ENCODE measurements around the gene TFDP2.
"Not testable (repeated sequence)": the region's sequence is repeated elsewhere in the genome, so short reads cannot be mapped to it uniquely, and the experiment has no call there.

TFDP2 gene

DNA sequence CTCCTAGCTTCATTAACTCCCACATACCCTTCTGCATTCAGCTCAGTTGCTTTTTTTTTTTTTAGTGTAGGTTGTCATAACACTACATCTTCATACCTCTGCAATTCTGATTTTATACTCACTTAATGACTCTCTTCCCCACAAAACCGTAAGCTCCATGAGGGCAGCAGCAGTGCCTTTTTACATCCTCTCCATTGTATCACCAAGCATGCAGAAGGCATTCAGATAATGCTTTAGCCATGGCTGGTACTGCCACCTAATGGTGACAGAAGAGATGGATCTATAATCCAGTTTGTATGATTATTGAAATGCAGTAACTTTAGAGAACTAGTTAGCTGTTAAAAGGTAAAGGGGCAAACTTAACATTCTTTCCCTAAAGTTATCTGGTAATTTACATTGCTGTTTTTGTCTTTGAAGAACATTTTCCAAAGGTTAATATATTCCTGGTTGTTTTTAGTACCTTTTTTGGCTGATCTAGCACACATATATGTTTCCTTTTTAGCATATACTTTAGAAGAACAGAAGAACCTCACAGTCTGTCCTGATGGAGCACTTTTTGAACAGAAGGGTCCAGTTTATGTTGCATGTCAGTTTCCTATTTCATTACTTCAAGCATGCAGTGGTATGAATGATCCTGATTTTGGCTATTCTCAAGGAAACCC is 236.1 kb downstream of the TFDP2 start:
- no peaks in the 10 kb centered on the region for H3K27me3 ChIP-seq (ENCODE audit: insufficient read depth, poor library complexity, severe bottlenecking)
- DNase-seq (ENCODE audit: low read depth in 1 of 2, low spot score in 1 of 2), result peak; percentile 55 to 72
- no peak overlapping the region for H3K4me3 ChIP-seq (replicated peaks; ENCODE audit: insufficient read depth, low read length)
- TF ChIP-seq, protein P1, sequence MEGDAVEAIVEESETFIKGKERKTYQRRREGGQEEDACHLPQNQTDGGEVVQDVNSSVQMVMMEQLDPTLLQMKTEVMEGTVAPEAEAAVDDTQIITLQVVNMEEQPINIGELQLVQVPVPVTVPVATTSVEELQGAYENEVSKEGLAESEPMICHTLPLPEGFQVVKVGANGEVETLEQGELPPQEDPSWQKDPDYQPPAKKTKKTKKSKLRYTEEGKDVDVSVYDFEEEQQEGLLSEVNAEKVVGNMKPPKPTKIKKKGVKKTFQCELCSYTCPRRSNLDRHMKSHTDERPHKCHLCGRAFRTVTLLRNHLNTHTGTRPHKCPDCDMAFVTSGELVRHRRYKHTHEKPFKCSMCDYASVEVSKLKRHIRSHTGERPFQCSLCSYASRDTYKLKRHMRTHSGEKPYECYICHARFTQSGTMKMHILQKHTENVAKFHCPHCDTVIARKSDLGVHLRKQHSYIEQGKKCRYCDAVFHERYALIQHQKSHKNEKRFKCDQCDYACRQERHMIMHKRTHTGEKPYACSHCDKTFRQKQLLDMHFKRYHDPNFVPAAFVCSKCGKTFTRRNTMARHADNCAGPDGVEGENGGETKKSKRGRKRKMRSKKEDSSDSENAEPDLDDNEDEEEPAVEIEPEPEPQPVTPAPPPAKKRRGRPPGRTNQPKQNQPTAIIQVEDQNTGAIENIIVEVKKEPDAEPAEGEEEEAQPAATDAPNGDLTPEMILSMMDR (IDR thresholded peaks at IDR 0.05; ENCODE audit: insufficient read depth, low read length), result peak; percentile 85
- TF ChIP-seq SPI1 (IDR thresholded peaks at IDR 0.05; ENCODE audit: borderline replicate concordance, low read depth) (no peak), GABPA (IDR thresholded peaks at IDR 0.05; ENCODE audit: low read depth) (no peak)
- TF ChIP-seq, protein P2, sequence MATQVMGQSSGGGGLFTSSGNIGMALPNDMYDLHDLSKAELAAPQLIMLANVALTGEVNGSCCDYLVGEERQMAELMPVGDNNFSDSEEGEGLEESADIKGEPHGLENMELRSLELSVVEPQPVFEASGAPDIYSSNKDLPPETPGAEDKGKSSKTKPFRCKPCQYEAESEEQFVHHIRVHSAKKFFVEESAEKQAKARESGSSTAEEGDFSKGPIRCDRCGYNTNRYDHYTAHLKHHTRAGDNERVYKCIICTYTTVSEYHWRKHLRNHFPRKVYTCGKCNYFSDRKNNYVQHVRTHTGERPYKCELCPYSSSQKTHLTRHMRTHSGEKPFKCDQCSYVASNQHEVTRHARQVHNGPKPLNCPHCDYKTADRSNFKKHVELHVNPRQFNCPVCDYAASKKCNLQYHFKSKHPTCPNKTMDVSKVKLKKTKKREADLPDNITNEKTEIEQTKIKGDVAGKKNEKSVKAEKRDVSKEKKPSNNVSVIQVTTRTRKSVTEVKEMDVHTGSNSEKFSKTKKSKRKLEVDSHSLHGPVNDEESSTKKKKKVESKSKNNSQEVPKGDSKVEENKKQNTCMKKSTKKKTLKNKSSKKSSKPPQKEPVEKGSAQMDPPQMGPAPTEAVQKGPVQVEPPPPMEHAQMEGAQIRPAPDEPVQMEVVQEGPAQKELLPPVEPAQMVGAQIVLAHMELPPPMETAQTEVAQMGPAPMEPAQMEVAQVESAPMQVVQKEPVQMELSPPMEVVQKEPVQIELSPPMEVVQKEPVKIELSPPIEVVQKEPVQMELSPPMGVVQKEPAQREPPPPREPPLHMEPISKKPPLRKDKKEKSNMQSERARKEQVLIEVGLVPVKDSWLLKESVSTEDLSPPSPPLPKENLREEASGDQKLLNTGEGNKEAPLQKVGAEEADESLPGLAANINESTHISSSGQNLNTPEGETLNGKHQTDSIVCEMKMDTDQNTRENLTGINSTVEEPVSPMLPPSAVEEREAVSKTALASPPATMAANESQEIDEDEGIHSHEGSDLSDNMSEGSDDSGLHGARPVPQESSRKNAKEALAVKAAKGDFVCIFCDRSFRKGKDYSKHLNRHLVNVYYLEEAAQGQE (IDR thresholded peaks at IDR 0.05; ENCODE audit: insufficient replicate concordance, low read depth), result no peak
- H3K27ac ChIP-seq (replicated peaks), result no peak overlapping the region

- H3K4me3 ChIP-seq (replicated peaks; ENCODE audit: insufficient read depth, low read length); H3K27ac ChIP-seq (replicated peaks); H3K27me3 ChIP-seq (ENCODE audit: insufficient read depth, poor library complexity, severe bottlenecking); DNase-seq (ENCODE audit: low read depth in 1 of 2, low spot score in 1 of 2): not testable (repeated sequence)
Observed at GRCh38 chr3:141909986-141910385, 239.4 kb downstream of the TFDP2 start.

GRCh38 chr3:141909408-141909807 is 239.9 kb downstream of the TFDP2 start:
- DNase-seq (ENCODE audit: low read depth in 1 of 2, low spot score in 1 of 2), result no peak
- no peaks in the 10 kb centered on the region for H3K27me3 ChIP-seq (ENCODE audit: insufficient read depth, poor library complexity, severe bottlenecking)
- TF ChIP-seq GABPA (IDR thresholded peaks at IDR 0.05; ENCODE audit: low read depth) (no peak), SPI1 (IDR thresholded peaks at IDR 0.05; ENCODE audit: borderline replicate concordance, low read depth) (no peak), POLR2AphosphoS5 (IDR thresholded peaks at IDR 0.05; ENCODE audit: low read depth) (no peak)
- TF ChIP-seq, protein P1 (IDR thresholded peaks at IDR 0.05; ENCODE audit: insufficient read depth, low read length), result no peak
- TF ChIP-seq, protein P2 (IDR thresholded peaks at IDR 0.05; ENCODE audit: insufficient replicate concordance, low read depth), result no peak
- no peak overlapping the region for H3K27ac ChIP-seq (replicated peaks)
- no peak overlapping the region for H3K4me3 ChIP-seq (replicated peaks; ENCODE audit: insufficient read depth, low read length)

DNA sequence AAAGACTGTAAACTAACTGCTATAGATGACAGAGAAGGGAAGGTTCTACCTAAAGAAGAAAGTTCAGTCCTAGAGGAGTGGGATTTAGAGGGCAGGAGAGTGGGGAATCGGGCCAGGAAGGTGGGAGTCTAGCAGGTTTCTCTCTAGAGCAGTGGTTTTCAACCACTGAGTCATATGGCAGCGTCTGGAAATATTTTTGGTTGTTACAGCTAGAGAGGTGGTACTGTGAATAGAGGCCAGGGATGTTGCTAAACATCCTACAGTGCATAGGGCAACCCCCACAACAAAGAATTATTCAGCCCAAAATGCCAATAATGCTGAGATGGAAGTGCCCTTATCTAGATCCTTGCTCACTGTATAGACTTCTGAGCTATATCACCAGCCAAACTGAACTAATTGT is 244.2 kb downstream of the TFDP2 start:
- Histone ChIP-seq H3K27ac (replicated peaks) (no peak overlapping the region), H3K27me3 (ENCODE audit: insufficient read depth, poor library complexity, severe bottlenecking) (no peaks in the 10 kb centered on the region), H3K4me3 (replicated peaks; ENCODE audit: insufficient read depth, low read length) (no peak overlapping the region)
- DNase-seq (ENCODE audit: low read depth in 1 of 2, low spot score in 1 of 2), result no peak
- TF ChIP-seq, protein P2 (IDR thresholded peaks at IDR 0.05; ENCODE audit: insufficient replicate concordance, low read depth), result no peak
- no peak for TF ChIP-seq POLR2AphosphoS5 (IDR thresholded peaks at IDR 0.05; ENCODE audit: low read depth)
